GM21576 (cell line): ENCODE measurements around the gene AFF3.

Experiments used
- ATAC-seq: cut with Tn5 transposase; IDR thresholded peaks from one replicate; pipeline ENCODE4 v1.9.1; 2021; ENCODE audit warnings: mild to moderate bottlenecking, moderate library complexity; ENCODE audit not compliant: unreplicated experiment

AFF3 gene

DNA sequence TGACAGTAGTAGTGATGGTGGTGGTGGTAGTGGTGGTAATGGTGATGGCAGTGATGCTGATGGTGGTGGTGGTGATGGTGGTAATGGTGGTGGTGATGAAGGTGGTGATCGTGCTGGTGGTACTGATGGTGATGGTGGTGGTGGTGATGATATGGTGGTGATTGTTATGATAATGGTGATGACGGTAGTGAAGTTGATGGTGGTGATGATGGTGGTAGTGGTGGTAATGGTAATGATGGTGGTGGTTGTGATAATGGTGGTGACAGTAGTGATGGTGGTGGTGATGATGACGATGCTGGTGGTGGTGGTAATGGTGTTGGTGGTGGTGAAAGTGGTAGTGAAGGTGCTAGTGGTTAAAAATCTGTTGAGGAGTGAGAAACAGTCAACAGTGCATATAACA, 125.6 kb downstream of the AFF3 start:
- ATAC-seq, result no peak

DNA sequence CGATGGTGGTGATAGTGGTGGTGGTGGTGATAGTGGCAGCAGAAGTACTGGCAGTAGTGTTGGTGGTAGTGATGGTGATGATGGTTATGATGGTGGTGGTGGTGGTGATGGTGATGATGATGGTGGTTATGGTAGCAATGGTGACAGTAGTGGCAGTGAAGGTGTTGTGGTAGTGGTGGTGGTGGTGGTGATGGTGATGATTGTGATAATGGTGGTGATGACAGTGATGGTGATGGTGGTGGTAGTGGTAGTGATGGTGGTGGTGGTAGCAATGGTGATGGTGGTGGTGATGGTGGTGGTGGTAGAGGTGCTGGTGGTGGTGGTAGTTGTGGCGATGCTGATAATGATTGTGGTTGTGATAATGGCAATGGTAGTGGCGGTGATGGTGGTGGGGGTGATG, 126.5 kb downstream of the AFF3 start:
- no peak for ATAC-seq

DNA sequence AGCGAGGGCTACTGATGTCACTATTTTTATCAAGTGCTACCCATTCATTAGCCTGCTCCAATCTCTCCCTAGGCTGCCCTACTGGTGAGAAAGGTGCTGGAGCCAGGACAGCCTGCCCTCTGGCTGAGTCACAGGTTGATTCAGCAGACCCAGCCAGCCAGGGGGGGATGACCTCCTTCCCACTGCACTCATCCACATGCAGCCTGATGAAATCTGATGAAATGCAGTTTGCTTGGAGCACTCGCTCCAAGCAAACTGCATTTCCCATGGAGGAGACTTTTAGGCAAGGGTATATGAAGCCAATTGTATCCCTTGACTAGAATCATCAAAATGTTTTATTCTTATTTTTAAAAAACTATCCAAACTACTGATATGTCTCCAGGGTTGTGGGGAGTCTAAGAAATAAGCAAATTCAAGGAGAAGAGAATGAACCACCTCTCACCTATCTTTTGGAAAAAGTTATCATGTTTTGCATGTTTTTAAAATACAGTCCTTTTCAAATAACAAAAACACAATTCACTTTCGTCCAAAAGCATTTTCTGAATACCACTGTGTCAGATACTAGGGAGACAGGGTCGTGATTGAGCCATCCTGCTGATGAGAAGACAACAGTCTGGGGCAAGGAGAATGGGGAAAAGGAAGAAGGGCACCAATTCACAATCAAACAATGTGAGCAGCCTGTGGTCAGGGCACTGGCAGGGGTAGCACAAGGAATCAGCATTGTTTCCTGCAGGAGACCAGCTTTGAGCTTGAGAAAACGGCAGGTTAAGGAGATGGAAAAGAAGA, 128.3 kb downstream of the AFF3 start:
- ATAC-seq, result no peak

DNA sequence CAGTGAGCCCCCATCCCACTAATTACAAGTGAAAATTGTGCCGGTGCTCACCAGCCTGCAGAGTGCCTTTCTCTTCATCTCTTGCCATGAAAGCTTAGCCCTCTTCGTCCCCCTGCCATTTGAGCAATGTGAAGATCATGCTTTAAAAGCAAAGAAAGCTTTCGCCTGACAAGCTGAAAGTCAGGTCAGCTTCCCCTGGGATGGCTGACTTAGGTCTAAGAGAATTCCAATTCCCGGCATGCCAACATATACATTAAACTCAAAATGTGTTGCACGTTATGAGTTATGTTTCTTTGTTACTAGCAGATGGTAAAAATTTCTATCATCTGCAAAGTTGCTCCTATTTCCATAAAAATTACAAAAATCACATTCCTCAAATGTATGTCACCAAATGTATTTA, 129.8 kb downstream of the AFF3 start:
- no peak for ATAC-seq

DNA sequence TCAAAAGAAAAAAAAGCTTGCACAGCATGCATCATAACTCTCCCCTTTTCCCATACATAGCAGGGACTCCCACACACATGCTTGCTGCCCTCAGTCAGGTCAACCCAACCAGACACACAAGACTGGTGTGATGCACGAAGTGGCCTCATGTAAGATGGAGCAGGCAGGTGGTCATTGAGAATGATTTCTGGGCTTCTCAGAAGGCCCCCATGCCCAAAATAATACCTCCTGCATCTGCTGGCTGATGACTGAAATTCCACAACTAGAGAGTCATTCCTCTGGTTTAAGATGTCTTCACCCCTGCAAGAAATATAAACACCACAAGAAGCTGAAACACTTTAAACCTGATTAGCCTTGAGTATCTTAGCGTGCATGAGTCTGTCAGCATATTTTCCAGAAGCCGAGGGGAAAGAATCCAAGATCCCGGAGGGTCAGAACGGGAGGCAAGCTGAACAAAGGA, 131.1 kb downstream of the AFF3 start:
- ATAC-seq, result no peak

DNA sequence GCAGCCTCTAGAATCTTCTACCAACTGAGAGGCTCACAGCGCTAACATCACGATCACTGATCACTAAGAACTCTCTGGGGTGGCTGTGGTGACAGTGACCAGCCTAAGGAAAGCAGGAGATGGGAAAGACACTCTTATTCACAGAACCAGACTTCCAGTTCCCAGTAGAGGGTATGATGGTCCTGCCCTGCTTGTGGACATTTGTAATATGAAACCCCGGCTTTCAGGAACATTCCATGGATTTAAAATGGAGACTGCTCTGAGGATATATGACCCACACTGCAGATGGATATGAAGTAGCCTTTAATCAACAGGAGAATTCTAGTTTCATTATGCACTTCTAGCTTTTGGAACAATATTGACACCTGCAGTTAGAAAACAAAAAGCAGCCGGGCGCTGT, 131.8 kb downstream of the AFF3 start:
- ATAC-seq, result no peak

DNA sequence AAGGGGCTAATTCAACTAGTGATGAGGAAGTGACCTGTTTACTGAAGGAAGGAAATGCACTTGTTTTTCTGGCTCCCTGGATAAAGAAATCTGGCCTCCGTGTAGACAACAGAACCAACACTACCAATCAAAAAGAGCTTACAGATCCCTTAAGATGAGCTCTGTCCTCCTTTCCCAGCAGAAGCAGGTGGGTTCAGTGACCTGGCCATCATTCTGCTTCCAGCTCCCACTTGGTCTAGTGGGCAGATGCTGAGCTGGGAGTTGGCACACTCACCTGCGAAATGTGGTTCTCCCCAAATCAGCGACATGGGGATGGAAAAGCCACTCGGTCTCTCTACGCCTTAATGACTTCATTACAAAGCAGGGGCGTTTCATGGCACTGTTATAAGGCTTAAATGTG, 132.6 kb downstream of the AFF3 start:
- ATAC-seq, result no peak

DNA sequence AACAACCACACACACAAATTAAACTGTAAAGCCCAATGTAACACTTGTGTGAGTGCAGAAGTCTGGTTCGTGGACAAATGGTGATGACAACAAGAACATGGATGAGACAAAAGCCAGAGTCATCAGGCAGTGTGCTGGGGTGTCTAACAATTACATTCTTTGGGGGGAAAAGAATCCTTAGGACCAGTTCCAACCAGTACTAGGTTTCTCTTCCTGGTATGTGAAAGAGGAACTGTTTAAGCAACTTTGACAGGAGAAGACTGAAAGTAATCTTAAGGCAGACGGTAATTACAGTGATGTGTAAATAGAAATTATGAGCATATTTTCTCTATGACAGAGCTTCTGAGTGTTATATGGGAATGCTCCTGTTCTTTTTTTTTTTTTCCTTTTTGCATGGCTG, 133.4 kb downstream of the AFF3 start:
- ATAC-seq, result no peak

DNA sequence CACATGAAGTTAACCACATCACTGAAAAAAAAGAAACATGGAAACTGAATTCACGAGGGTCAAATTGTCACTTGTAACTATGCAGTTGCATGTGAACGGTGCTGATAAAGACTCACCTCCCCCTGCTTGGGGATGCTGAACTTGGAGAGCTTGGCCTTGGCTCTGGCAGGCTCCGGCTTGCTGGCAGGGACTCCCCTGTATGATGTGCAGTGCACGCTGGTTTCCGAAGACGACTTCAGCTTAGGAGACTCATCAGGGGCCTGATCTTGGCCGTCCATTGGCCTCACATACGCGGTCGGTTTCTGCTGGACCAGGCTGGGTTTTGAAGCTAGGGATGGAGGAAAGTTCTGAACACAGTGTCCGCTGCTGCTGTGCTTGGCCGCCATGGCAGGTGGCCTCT, 135.9 kb downstream of the AFF3 start:
- ATAC-seq, result no peak

DNA sequence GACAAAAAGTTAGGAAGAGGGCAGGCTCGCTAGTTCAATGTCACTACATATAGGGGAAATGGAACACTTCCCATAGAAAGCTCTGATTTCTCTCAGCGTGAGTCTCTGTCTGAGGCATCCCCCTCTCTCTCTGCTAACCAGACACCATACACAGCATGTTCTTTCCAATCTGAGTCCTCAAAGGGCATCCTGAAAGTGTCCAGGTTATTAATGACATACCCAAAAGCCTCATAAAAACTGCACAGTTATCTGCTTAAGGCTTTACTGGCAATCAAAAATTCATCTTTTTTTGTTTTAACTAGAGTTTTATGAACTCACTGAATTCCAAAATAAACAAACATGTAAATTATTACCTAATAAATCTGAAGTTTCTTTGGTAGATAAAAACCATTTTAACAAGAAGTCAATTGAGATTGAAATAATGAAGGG, 137.4 kb downstream of the AFF3 start:
- ATAC-seq, result no peak

DNA sequence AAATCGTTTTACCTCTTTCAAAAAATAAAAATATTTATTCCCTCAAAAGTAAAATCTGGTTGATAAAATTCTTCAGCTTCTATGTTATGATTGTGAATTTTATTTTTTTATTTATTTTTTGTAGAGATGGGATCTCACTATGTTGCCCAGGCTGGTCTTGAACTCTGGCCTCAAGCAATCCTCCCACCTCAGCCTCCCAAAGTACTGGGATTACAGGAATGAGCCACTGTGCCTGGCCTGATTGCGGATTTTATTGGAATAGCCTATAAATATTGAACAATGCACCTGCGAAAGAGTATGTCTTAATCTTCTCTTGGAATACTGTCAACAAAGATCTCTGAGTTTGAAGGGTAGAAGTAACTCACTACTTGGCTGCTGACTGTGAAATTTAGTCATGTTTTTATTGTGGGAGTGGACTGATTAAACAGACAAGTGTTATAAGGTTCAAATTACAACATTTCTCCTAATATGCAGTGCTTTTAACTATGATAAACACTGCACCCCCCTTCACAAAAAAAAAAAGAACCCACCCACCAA, 138.0 kb downstream of the AFF3 start:
- no peak for ATAC-seq

DNA sequence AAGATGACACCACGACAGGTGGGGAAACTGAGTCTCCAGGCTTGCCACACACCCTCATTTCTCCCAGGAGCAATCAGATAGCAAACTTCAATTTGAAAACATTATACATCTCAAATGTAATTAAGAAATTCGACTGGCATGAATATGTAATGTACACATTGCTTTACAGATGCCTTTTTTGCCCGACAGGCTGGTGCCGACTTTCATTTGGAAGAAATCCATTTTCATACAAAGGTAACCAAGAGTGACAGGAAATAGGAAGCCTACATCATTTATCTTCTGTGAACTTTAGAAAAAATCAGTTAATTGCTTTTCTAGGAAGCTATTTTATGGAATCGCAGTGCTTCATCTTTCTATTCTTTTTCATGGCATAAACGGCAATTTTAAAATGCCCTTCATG, 140.3 kb downstream of the AFF3 start:
- no peak for ATAC-seq

DNA sequence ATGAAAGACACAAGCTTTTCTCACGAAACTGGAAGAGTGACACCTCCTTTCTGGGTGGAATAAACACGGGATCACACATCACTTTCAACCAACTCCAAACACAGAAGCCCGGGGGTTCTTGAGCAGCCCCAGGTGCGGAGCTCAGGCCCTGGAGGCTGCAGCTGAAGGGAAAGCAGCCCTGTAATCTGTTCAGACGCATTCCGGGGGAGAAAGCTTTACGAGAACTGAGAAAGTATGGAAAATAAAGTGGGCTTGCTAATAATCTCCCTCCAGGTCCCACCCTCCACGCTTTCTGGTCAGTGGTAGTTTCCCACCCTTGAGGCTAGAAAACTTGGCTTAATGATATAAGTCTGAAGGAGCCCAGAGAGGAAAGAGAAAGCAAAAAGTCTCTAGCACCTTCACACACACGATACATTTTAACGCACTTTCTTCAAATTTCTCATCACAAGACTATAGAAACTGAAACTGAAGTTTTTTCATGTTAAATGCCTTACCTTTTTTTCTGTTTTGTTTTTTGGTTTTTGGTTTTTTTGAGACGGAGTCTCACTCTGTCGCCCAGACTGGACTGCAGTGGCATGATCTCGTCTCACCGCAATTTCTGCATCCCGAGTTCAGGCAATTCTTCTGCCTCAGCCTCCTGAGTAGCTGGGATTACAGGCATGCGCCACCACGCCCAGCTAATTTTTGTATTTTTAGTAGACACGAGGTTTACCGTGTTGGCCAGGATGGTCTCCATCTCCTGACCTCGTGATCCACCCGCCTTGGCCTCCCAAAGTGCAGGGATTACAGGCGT, 141.3 kb downstream of the AFF3 start:
- no peak for ATAC-seq

DNA sequence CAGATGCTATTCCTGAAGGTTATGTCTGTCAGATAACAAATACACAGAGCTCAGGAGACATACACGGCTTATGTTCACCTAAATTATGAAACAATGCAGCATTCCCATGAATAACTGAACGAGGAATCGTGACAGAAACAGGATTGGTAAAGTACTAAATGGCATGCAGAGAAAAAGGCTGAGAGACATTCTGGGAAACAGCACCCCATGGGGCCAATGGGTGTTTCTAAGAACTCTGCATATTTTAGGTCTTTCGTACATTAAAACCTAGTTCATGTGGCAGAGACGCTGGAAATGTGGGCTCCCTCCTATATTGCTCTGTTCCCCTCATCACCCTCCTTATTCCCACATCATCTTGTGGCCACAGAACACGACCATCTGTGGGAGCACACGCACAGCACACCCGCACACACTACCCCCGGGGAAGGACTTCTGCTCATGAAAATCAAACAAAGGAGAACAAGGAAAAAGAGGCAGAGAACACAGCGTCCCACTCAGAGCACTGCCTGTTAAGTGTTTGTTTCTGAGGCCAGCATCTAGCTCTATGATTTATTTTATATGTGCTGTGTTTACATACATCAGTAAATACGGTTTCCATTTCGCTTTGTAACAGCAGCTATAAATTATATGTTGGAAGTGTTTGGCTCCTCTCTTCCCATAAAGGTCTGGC, 143.6 kb downstream of the AFF3 start:
- ATAC-seq, result no peak

DNA sequence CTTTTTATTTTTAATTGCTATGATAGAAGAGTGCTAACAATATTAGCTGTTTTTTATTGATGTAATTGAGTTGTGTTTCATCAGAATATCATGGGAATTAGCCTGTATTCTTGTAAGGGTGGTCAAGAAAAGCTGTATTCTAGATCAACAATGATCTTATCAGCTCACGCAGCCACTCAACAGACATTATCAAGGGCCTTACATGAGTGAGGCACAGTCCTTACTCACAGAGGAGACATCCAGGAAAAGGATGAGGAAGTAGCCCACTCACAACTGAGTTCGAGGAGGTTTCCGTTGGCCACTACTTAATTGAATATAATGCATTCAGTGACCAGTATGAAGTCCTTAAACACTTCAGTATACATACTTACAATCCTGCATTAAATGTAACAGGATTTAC, 152.5 kb downstream of the AFF3 start:
- ATAC-seq, result no peak

DNA sequence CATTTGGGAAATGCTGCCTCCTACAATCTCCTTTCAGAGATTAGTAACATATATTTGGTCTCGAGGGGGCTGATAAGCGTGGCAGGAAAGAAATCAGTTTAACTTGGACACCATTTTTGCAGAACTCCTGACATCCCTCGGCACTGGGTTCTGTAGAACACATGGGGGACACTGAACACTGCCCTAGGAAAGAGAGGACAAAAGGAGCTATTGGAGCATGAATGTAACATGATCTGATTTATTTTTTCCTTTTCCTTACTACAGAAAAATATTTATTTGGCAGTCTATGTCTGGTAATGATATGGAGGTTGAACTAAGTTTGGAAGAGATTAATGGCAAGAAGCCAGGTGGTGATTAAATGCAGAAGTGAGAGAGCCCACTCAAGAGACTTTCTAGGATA, 153.8 kb downstream of the AFF3 start:
- no peak for ATAC-seq

DNA sequence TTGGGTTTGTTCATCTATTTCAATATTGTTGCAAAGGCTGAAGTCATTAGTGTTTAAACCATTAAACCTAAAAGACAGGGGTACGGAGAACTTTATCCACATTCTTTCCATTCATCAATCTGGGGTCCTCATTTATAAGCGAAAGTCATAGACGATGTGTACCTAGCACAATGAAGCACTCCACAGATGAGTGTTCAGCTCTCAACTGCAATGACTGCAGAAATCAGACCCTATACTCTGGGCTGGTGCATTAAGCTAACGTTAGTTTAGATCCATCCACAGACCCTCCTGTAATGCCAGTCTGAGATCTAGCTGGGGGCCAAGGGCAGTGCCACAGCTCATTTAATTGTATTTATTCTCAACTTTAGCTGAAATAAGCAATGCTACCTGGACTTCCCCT, 155.2 kb downstream of the AFF3 start:
- ATAC-seq, result no peak

DNA sequence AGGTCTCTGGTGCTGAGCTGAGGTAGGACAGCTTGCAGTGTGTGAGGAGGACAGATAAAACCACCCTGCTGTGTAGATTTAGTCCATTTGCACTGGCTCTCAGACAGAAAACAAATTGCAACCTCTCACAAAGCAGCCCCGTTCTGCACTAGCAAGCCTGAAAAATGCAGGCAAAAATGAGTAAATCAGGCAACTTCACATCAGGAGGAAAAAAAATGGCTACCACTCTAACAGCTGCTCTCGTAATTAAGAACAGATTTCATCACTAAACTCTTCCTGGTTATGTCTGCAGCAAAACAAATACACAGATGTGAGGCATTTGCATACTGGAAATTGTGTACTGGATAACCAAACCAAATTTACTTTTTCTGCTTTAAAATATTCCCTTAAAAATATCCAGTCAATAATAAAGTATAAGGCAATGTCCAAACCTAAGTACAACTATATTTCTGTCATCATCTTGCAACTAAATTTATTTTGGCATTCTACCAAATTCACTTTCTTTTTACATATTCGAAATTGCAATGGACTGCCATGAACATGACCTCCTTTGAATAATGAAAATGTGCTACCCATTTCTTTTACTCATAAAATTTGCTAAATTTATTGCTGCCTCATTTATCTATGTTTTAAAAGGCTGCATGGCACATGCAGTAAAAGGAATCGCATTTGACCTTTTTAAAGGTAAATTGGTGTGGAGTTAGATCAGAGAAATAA, 157.4 kb downstream of the AFF3 start:
- no peak for ATAC-seq

DNA sequence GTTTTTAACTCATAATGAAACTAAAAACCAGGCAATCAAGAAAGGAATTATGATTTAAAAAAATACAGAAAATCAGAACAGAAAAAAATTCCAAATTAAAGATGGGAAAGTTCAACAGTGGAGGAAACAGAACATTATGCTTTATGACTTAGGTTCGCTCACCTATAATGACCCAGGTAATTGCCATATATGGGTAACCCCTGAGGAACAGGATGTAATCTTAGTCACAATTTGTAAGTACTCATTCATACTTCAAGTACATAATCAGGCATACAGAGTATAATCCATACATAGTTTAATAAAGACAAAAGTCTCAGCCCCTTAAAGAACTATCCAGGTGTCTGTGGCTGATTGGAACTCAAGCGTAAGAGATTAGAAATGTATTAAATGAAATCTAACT, 159.6 kb downstream of the AFF3 start:
- ATAC-seq, result no peak

DNA sequence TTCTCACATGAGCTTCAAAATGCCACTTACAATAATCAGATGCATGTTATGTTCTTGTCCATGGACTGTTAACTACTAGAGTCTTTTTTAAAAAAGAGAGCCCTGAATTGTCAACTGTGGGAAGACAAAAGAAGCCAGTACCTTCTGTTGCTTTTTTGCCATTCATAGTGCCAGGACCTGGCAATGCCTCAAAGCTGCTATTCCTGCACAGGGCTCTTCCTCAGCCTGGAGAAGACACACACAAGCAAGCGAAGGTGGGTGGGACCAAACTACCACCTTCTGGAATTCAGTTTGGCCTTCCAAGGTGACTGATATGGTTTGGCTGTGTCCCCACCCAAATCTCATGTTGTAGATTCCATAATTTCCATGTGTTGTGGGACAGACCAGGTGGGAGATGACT, 160.6 kb downstream of the AFF3 start:
- no peak for ATAC-seq

DNA sequence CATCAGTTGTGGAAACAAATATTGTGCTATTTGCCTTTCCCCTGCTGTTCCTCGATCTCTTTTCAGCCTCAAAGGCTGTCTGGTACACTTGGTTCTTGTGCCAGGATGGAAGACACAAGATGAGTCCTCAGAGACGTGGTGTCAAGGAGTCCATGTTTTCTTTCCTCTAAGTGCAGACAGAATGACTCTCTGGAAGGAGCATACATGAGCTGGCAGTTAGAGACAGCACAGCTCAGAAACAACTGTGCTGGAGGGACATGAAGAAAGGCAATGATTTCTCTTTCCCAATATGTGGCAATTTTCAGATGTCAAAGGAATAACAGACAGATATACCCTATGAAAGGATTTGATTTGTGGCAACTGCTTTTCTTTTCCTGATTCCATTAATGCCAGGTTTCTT, 162.2 kb downstream of the AFF3 start:
- ATAC-seq, result no peak
